Tibial nerve (tissue), 4 donors: ENCODE data around the gene ASXL1. TPM values are rescaled to one million over a fixed set of nuclear protein-coding genes. Genes with fewer than 3 reads are reported as not detected.
A peak's percentile ranks its signal among the peaks of the same experiment; 100 is the strongest.

Experiments used
- DNase-seq, 2 donors: peaks; one replicate each; pipeline ENCODE4 v3.0.0-alpha.2; 2019; ENCODE audit warnings: low spot score in 2 of 2
- H3K27ac ChIP-seq, 4 donors: fragments of 200-600 bp; sonication (generic) in 3 of 4; one replicate each; pipeline ENCODE4 v1.5.1; 2017 to 2019; ENCODE audit warnings: mild to moderate bottlenecking in 1 of 4
- H3K27me3 ChIP-seq, 2 donors: fragments of 200-600 bp; sonication (generic) in 1 of 2; one replicate each; pipeline versions ENCODE4 v1.5.1 to v1.6.0; 2017 to 2019
- H3K36me3 ChIP-seq, 3 donors: fragments of 200-600 bp; sonication (generic); one replicate each; pipeline ENCODE4 v1.5.1; 2018 to 2019
- H3K4me1 ChIP-seq, 4 donors: fragments of 200-600 bp; sonication (generic) in 3 of 4; one replicate each; pipeline ENCODE4 v1.5.1; 2017 to 2019
- H3K4me3 ChIP-seq, 4 donors: fragments of 200-600 bp; sonication (generic) in 3 of 4; one replicate each; pipeline ENCODE4 v1.5.1; 2017 to 2019; ENCODE audit warnings: mild to moderate bottlenecking in 1 of 4, moderate library complexity in 1 of 4
- H3K9me3 ChIP-seq, 4 donors: fragments of 200-600 bp; sonication (generic) in 3 of 4; one replicate each; pipeline ENCODE4 v1.5.1; 2017 to 2019
- EP300 ChIP-seq, 2 donors: sonication (generic); formaldehyde crosslinking; IDR thresholded peaks; one replicate each; pipeline ENCODE4 v1.6.1; 2017; ENCODE audit warnings: antibody characterized with exemption in 2 of 2, mild to moderate bottlenecking in 1 of 2
- POLR2A ChIP-seq, 2 donors: fragments of 450-650 bp; IDR thresholded peaks; one replicate each; pipeline ENCODE4 v1.6.1; 2017; ENCODE audit warnings: antibody characterized with exemption in 2 of 2, mild to moderate bottlenecking in 2 of 2, moderate library complexity in 2 of 2
- WGBS, 2 donors: methylation state at CpG; one replicate each; pipeline ENCODE4 v1.1.5; 2018; 5-methylcytosine and 5-hydroxymethylcytosine counted together
- total RNA-seq, 4 donors: library from RNA; depleted of rRNA; stranded (reverse); fragments of >200 nt; gene quantifications; one replicate each; pipeline ENCODE4 v1.1.0, GENCODE V29; 2016
- TF ChIP-seq, protein P1 (sequence below), 5 experiments: fragments of 200-600 bp in 3 of 5; fragments of 450-650 bp in 2 of 5; sonication (generic) in 3 of 5; IDR thresholded peaks; one replicate each; pipeline ENCODE4 v1.5.1; 2016 to 2019; ENCODE audit warnings: antibody characterized with exemption in 5 of 5, mild to moderate bottlenecking in 3 of 5, moderate library complexity in 2 of 5

The ASXL1 gene
- total RNA-seq, 4 donors from 2014 or later: 108 to 194 (median 138) TPM

DNA sequence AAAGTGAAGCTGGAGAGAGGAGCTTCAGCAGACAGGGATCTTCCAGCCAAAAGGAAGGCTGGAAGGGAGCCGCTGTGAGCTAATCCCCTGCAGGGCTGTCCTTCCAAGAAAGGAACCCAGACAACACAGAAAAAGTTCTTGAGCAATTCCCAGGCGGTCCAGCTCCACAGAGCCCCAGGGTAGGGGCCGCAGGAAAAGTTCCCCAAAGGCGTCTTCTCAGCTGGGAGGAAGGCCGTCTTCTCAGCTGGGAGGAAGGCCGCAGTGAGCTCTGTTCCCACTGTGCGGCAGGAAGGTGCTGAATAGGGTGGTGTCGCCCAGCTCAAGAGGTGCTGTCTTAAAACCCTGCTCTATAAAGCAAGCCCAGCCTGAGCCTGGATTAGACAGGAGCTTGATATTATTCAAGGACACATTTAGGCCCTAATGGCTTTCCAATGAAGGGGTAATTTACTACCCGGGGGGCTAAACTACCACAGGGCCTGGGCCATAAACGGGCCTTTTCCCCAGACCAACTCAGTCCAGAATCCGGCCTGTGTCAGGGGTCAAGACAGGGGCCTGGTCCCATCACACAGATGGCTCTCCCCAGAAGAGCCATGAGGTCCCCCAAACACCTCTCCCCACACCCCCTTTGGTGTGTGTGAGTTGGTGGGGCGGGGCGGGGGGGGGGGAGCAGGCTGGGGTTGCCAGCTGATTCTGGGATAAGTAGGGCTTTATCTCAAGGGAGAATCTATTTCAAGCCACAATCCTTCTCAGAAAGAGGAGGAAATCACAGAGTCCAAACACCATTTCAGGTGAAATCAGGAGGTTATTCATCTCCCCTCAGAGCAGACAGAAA, 123.4 kb downstream of the ASXL1 start:
- peak in 1 of 2 donors; percentile 9 for TF ChIP-seq EP300 (IDR thresholded peaks at IDR 0.05)
- TF ChIP-seq, protein P1, sequence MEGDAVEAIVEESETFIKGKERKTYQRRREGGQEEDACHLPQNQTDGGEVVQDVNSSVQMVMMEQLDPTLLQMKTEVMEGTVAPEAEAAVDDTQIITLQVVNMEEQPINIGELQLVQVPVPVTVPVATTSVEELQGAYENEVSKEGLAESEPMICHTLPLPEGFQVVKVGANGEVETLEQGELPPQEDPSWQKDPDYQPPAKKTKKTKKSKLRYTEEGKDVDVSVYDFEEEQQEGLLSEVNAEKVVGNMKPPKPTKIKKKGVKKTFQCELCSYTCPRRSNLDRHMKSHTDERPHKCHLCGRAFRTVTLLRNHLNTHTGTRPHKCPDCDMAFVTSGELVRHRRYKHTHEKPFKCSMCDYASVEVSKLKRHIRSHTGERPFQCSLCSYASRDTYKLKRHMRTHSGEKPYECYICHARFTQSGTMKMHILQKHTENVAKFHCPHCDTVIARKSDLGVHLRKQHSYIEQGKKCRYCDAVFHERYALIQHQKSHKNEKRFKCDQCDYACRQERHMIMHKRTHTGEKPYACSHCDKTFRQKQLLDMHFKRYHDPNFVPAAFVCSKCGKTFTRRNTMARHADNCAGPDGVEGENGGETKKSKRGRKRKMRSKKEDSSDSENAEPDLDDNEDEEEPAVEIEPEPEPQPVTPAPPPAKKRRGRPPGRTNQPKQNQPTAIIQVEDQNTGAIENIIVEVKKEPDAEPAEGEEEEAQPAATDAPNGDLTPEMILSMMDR (IDR thresholded peaks at IDR 0.05): no peak
- Histone ChIP-seq H3K27ac (peak overlapping the region; percentile 80 to 93 (median 86)), H3K27me3 (no peaks in the 10 kb centered on the region), H3K9me3 (no peaks in the 10 kb centered on the region), H3K36me3 (no peaks in the 10 kb centered on the region), H3K4me3 (peak overlapping the region; percentile 55 to 83 (median 72)), H3K4me1 (peaks cover 0 to 78% (median 50%) of the 10 kb centered on the region in 4 donors)
- no peak for DNase-seq
- 14% methylated on average over 12 to 13 of the region's 13 CpGs for WGBS, 2 donors

DNA sequence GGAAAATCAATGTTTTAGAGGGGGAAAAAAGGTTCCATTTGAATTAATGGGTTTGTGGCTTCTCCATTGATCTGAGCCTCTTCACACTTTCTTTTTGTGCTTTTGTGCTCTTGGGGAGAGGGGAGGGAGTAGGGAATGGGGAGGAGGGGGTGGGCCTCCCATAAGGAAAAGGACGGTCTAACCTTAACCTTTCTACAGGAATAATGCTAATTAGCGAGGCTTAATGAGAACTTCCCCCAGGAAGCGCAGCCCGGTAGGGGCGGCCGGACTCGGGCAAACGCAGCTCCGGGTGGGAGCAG, 124.0 kb downstream of the ASXL1 start:
- peak overlapping the region; percentile 55 to 83 (median 72) for H3K4me3 ChIP-seq
- H3K36me3 ChIP-seq: no peaks in the 10 kb centered on the region
- 0 to 5% methylated on average over 9 of the region's 9 CpGs for WGBS, 2 donors
- TF ChIP-seq, protein P1 (IDR thresholded peaks at IDR 0.05): no peak
- TF ChIP-seq POLR2A (IDR thresholded peaks at IDR 0.05) (no peak), EP300 (IDR thresholded peaks at IDR 0.05) (no peak)
- peak overlapping the region; percentile 80 to 93 (median 86) for H3K27ac ChIP-seq
- DNase-seq: no peak
- H3K9me3 ChIP-seq: no peaks in the 10 kb centered on the region
- H3K27me3 ChIP-seq: no peaks in the 10 kb centered on the region
- peaks cover 0 to 72% (median 44%) of the 10 kb centered on the region in 4 donors for H3K4me1 ChIP-seq

- WGBS, 2 donors: 1 to 2% methylated on average over 28 to 53 of the region's 82 CpGs
- no peaks in the 10 kb centered on the region for H3K36me3 ChIP-seq
- no peak for DNase-seq
- H3K27me3 ChIP-seq: no peaks in the 10 kb centered on the region
- peaks cover 0 to 67% (median 38%) of the 10 kb centered on the region in 4 donors for H3K4me1 ChIP-seq
- TF ChIP-seq EP300 (IDR thresholded peaks at IDR 0.05): peak in 1 of 2 donors; percentile 15
- TF ChIP-seq, protein P1 (IDR thresholded peaks at IDR 0.05): no peak
- peak overlapping the region; percentile 55 to 83 (median 72) for H3K4me3 ChIP-seq
- no peaks in the 10 kb centered on the region for H3K9me3 ChIP-seq
- H3K27ac ChIP-seq: peak overlapping the region; percentile 80 to 93 (median 86)
Observed at GRCh38 chr20:32482442-32483261, 124.5 kb downstream of the ASXL1 start.

DNA sequence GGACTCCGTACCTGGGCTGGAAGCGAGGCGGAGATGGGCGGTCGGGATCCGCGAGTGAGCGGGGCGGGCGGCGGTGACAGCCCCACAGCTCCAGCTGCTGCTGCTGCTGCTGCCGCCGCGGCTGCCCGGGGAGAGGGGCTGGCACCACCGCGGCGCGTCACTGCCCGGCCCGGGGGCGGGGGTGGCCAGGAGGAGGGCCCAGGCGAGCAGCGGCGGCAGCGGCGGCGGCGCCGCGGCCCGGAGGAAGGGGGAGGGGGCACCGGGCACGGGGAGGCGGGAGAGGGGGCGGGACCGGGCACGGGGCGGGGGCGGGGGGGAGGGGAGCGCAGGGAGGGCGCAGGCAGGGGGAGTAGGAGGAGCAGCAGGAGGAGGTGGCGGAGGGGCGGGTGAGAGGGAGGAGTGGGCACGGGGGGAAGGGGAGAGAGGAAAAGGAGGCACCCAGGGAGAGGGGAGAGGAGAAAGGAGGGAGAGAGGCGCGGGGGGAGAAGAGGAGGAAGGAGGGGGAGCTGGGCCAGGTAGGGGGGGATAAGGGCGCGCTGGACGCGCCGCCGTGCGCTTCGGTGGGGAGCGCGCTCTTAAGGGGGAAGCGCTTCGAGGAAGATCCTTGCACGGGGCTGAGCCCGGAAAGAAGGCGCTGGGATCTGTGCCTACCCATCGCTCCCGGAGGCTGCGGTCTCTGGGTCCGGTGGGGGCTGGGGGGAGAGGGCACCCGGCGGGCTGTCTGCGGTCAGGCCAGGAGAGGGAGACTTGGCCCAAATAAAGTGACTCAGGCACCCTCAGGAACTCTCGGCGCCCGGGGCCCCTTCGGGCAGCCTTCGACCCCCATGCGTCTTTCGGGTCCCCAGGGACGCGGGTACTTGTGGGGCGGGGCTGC, 125.5 kb downstream of the ASXL1 start:
- H3K27ac ChIP-seq: peak overlapping the region; percentile 80 to 93 (median 86)
- H3K4me1 ChIP-seq: peaks cover 0 to 57% (median 35%) of the 10 kb centered on the region in 4 donors
- 1 to 2% methylated on average over 31 to 50 of the region's 79 CpGs for WGBS, 2 donors
- H3K27me3 ChIP-seq: no peaks in the 10 kb centered on the region
- peak overlapping the region; percentile 55 to 83 (median 72) for H3K4me3 ChIP-seq
- DNase-seq: peak in 1 of 2 donors; percentile 43
- H3K36me3 ChIP-seq: no peaks in the 10 kb centered on the region
- TF ChIP-seq POLR2A (IDR thresholded peaks at IDR 0.05): peak in 1 of 2 donors; percentile 42
- TF ChIP-seq EP300 (IDR thresholded peaks at IDR 0.05): peak in 1 of 2 donors; percentile 10
- TF ChIP-seq, protein P1 (IDR thresholded peaks at IDR 0.05): no peak
- H3K9me3 ChIP-seq: no peaks in the 10 kb centered on the region
